Measurements from ENCODE around the gene LRP1-AS. TPM values are rescaled to one million over a fixed set of nuclear protein-coding genes. Genes with fewer than 3 reads are reported as not detected.
A peak's percentile ranks its signal among the peaks of the same experiment; 100 is the strongest.

LRP1-AS gene
- total RNA-seq, 1 experiment from 2014 or later, result not detected

- Mint-ChIP-seq H3K9me3 (no peaks in the 10 kb centered on the region), H3K36me3 (peaks cover 44% of the 10 kb centered on the region), H3K27me3 (ENCODE audit: low read depth) (no peaks in the 10 kb centered on the region), H3K4me3 (no peak overlapping the region), H3K4me1 (no peaks in the 10 kb centered on the region), H3K27ac (no peak overlapping the region)
- POLR2A ChIA-PET, result no interaction called here
- no peak for TF ChIP-seq ETV6 (CRISPR knock-in tag; IDR thresholded peaks at IDR 0.05)
- no peak for TF ChIP-seq IRF1 (CRISPR knock-in tag; IDR thresholded peaks at IDR 0.05)
- TF ChIP-seq PRRX2 (CRISPR knock-in tag; IDR thresholded peaks at IDR 0.05), result no peak
- no peak for TF ChIP-seq ERG (CRISPR knock-in tag; IDR thresholded peaks at IDR 0.05)
- CTCF ChIA-PET, result interaction anchor here (0.7 to 7.0 kb wide), 20 partner anchors 10 to 161 kb away, joined by 3 to 112 read pairs (median 5); partner anchors contain the start of genes LRP1 and SHMT2
- ATAC-seq (no peak), DNase-seq (ENCODE audit: low spot score) (no peak)
Observed at GRCh38 chr12:57173683-57174082, 26.3 kb upstream of the LRP1-AS start.

GRCh38 chr12:57173089-57173488, 25.7 kb upstream of the LRP1-AS start:
- CTCF ChIA-PET, result interaction anchor here (0.7 to 7.0 kb wide), 20 partner anchors 10 to 160 kb away, joined by 3 to 112 read pairs (median 5); partner anchors contain the start of genes LRP1 and SHMT2
- no peaks in the 10 kb centered on the region for H3K27me3 Mint-ChIP-seq (ENCODE audit: low read depth)
- peak overlapping the region; percentile 93; the same call in 1 of the 2 replicates for H3K27ac Mint-ChIP-seq
- H3K9me3 Mint-ChIP-seq, result no peaks in the 10 kb centered on the region
- no peaks in the 10 kb centered on the region for H3K4me1 Mint-ChIP-seq
- ATAC-seq (peak; percentile 83), DNase-seq (ENCODE audit: low spot score) (peak; percentile 65)
- H3K36me3 Mint-ChIP-seq, result peaks cover 43% of the 10 kb centered on the region
- TF ChIP-seq ZNF416 (CRISPR knock-in tag; IDR thresholded peaks at IDR 0.05) (no peak), CTCF (IDR thresholded peaks at IDR 0.05) (peak; percentile 50; the same call in 1 of the 2 replicates)
- H3K4me3 Mint-ChIP-seq, result no peak overlapping the region
- POLR2A ChIA-PET, result interaction anchor here (2.4 kb wide), 1 partner anchor 38 kb away, joined by 7 read pairs; no protein-coding TSS in a partner anchor

DNA sequence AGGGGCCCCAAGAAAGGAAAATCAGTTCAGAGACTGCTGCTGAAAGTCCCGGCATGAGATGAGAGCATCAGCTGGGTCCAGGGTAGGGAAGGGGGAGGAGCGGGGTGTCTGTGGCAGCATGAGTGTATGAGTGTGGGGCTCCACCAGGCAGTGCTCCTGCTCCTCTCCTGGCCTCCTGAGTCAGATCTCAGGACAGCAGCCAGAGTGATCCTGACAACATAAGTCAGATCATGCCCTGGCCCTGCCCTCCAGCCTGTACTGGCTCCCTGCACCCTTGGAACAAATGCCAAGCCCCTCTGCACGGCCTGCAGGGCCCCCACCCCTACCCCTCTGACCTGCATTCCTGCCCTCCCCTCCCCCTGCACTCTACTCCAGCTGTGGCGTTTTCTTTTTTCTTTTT, 24.2 kb upstream of the LRP1-AS start:
- Mint-ChIP-seq H3K4me1 (no peaks in the 10 kb centered on the region), H3K27me3 (ENCODE audit: low read depth) (no peaks in the 10 kb centered on the region), H3K27ac (no peak overlapping the region), H3K36me3 (peaks cover 46% of the 10 kb centered on the region), H3K4me3 (no peak overlapping the region), H3K9me3 (no peaks in the 10 kb centered on the region)
- no peak for DNase-seq (ENCODE audit: low spot score)
- ChIA-PET CTCF (interaction anchor here (0.6 to 7.0 kb wide), 10 partner anchors 11 to 1044 kb away, joined by 3 to 112 read pairs (median 8); partner anchors contain the start of gene LRP1), POLR2A (interaction anchor here (0.7 to 2.4 kb wide), 2 partner anchors 36 to 43 kb away, joined by 4 to 7 read pairs; no protein-coding TSS in a partner anchor)
- ATAC-seq, result no peak
- no peak for TF ChIP-seq IRF2 (CRISPR knock-in tag; IDR thresholded peaks at IDR 0.05; ENCODE audit: borderline replicate concordance, low read depth)
- TF ChIP-seq, protein P1, sequence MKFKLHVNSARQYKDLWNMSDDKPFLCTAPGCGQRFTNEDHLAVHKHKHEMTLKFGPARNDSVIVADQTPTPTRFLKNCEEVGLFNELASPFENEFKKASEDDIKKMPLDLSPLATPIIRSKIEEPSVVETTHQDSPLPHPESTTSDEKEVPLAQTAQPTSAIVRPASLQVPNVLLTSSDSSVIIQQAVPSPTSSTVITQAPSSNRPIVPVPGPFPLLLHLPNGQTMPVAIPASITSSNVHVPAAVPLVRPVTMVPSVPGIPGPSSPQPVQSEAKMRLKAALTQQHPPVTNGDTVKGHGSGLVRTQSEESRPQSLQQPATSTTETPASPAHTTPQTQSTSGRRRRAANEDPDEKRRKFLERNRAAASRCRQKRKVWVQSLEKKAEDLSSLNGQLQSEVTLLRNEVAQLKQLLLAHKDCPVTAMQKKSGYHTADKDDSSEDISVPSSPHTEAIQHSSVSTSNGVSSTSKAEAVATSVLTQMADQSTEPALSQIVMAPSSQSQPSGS (CRISPR knock-in tag; IDR thresholded peaks at IDR 0.05; ENCODE audit: borderline replicate concordance, low read depth), result no peak
- TF ChIP-seq ZNF425 (CRISPR knock-in tag; conservative IDR thresholded peaks at IDR 0.05), result no peak
- no peak for TF ChIP-seq ESRRA (CRISPR knock-in tag; IDR thresholded peaks at IDR 0.05; ENCODE audit: borderline replicate concordance)
- TF ChIP-seq RELA (CRISPR knock-in tag; IDR thresholded peaks at IDR 0.05; ENCODE audit: borderline replicate concordance), result no peak
- TF ChIP-seq RORB (CRISPR knock-in tag; IDR thresholded peaks at IDR 0.05), result no peak
- no peak for TF ChIP-seq FOXP1 (CRISPR knock-in tag; IDR thresholded peaks at IDR 0.05; ENCODE audit: borderline replicate concordance)
- TF ChIP-seq, protein P2, sequence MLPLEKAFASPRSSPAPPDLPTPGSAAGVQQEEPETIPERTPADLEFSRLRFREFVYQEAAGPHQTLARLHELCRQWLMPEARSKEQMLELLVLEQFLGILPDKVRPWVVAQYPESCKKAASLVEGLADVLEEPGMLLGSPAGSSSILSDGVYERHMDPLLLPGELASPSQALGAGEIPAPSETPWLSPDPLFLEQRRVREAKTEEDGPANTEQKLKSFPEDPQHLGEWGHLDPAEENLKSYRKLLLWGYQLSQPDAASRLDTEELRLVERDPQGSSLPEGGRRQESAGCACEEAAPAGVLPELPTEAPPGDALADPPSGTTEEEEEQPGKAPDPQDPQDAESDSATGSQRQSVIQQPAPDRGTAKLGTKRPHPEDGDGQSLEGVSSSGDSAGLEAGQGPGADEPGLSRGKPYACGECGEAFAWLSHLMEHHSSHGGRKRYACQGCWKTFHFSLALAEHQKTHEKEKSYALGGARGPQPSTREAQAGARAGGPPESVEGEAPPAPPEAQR (CRISPR knock-in tag; IDR thresholded peaks at IDR 0.05), result no peak

Data from WTC11 (cell line).